Measurements from ENCODE around the gene SENP1. TPM values are rescaled to one million over a fixed set of nuclear protein-coding genes. Genes with fewer than 3 reads are reported as not detected.
A peak's percentile ranks its signal among the peaks of the same experiment; 100 is the strongest.

SENP1 gene
- total and polyA plus RNA-seq, 12 donors = 3.0 to 21.6 (median 11.2) TPM

- 0 to 1% (median 0%) methylated on average over 19 to 30 of the region's 30 CpGs for WGBS, 4 donors
- intact Hi-C loops (cut with DNase I) = loop anchor here in 1 of 2 donors (10.0 kb wide), 1 partner anchor 59 kb away; no protein-coding TSS in a partner anchor
- Histone ChIP-seq H3K36me3 (replicated peaks in 1 of 2) (no peaks in the 10 kb centered on the region), H3K4me1 (replicated peaks in 1 of 2) (peaks cover 7 to 18% of the 10 kb centered on the region in 2 donors), H3K27me3 (no peaks in the 10 kb centered on the region), H3K4me3 (peak overlapping the region; percentile 58 to 98 (median 72)), H3K9me3 (replicated peaks in 1 of 3) (no peaks in the 10 kb centered on the region), H3K27ac (peak overlapping the region; percentile 73 to 95 (median 87))
- TF ChIP-seq CTCF (IDR thresholded peaks at IDR 0.05) (no peak), POLR2A (IDR thresholded peaks at IDR 0.05) (no peak)
- DNase-seq = no peak
These were observed 485 bp downstream of the SENP1 start for GRCh38 chr12:48105321-48105866.

- Histone ChIP-seq H3K4me1 (replicated peaks in 1 of 2) (peaks cover 7 to 18% of the 10 kb centered on the region in 2 donors), H3K9me3 (replicated peaks in 1 of 3) (no peaks in the 10 kb centered on the region), H3K36me3 (replicated peaks in 1 of 2) (no peaks in the 10 kb centered on the region), H3K27me3 (no peaks in the 10 kb centered on the region), H3K4me3 (peak overlapping the region in 1 of 4 donors; percentile 76), H3K27ac (no peak overlapping the region)
- no peak for DNase-seq
- 81 to 85% (median 82%) methylated on average over 4 of the region's 4 CpGs for WGBS, 4 donors
- TF ChIP-seq CTCF (IDR thresholded peaks at IDR 0.05) (no peak), POLR2A (IDR thresholded peaks at IDR 0.05) (no peak)
- intact Hi-C loops (cut with DNase I) = loop anchor here in 1 of 2 donors (10.0 kb wide), 1 partner anchor 60 kb away; no protein-coding TSS in a partner anchor
These were observed 1.3 kb downstream of the SENP1 start for GRCh38 chr12:48104531-48104930.

GRCh38 chr12:48092611-48093010 is 13.3 kb downstream of the SENP1 start:
- Histone ChIP-seq H3K36me3 (replicated peaks in 1 of 2) (peaks cover 0 to 56% of the 10 kb centered on the region in 2 donors), H3K27ac (no peak overlapping the region), H3K4me1 (replicated peaks in 1 of 2) (no peaks in the 10 kb centered on the region), H3K27me3 (no peaks in the 10 kb centered on the region), H3K4me3 (no peak overlapping the region), H3K9me3 (replicated peaks in 1 of 3) (no peaks in the 10 kb centered on the region)
- TF ChIP-seq POLR2A (IDR thresholded peaks at IDR 0.05) = no peak
- no peak for TF ChIP-seq CTCF (IDR thresholded peaks at IDR 0.05)
- DNase-seq = no peak
- WGBS, 4 donors = 88 to 95% (median 89%) methylated on average over 1 of the region's 1 CpG
- intact Hi-C loops (cut with DNase I) = no loop called here

GRCh38 chr12:48086327-48086726 is 19.6 kb downstream of the SENP1 start:
- H3K4me1 ChIP-seq (replicated peaks in 1 of 2) = no peaks in the 10 kb centered on the region
- H3K4me3 ChIP-seq = no peak overlapping the region
- no peak for TF ChIP-seq POLR2A (IDR thresholded peaks at IDR 0.05)
- TF ChIP-seq CTCF (IDR thresholded peaks at IDR 0.05) = no peak
- H3K9me3 ChIP-seq (replicated peaks in 1 of 3) = no peaks in the 10 kb centered on the region
- no peak overlapping the region for H3K27ac ChIP-seq
- peaks cover 3 to 35% of the 10 kb centered on the region in 2 donors for H3K36me3 ChIP-seq (replicated peaks in 1 of 2)
- 82 to 91% (median 87%) methylated on average over 3 of the region's 3 CpGs for WGBS, 4 donors
- intact Hi-C loops (cut with DNase I) = no loop called here
- no peak for DNase-seq
- no peaks in the 10 kb centered on the region for H3K27me3 ChIP-seq

Data from adrenal gland (tissue), 12 donors.